Transverse colon (tissue), 4 donors: Measurements from ENCODE around the gene CTSF. TPM values are rescaled to one million over a fixed set of nuclear protein-coding genes. Genes with fewer than 3 reads are reported as not detected.
"Not testable (repeated sequence)": the region's sequence is repeated elsewhere in the genome, so short reads cannot be mapped to it uniquely, and the experiment has no call there.

Experiments
- DNase-seq: peaks from one replicate; pipeline ENCODE4 v3.0.0-alpha.2; 2019
- H3K27ac ChIP-seq, 4 donors: fragments of 200-600 bp; sonication (generic); 2 replicates each; pipeline ENCODE4 v1.5.1; 2016 to 2018; ENCODE audit warnings: inconsistent platforms in 4 of 4
- H3K27me3 ChIP-seq: fragments of 200-600 bp; sonication (generic); 2 replicates; pipeline ENCODE4 v1.5.1; 2017; ENCODE audit warnings: inconsistent platforms
- H3K36me3 ChIP-seq, 4 donors: fragments of 200-600 bp; sonication (generic); 2 replicates each; pipeline ENCODE4 v1.5.1; 2017 to 2019; ENCODE audit warnings: inconsistent platforms in 4 of 4
- H3K4me1 ChIP-seq, 4 donors: fragments of 200-600 bp; sonication (generic); 2 replicates each; pipeline ENCODE4 v1.5.1; 2017 to 2020; ENCODE audit warnings: inconsistent platforms in 4 of 4
- H3K4me3 ChIP-seq, 4 donors: fragments of 200-600 bp; sonication (generic); 1 replicate in 1 of 4; 2 replicates in 3 of 4; pipeline versions ENCODE4 v1.5.1 to v1.6.1; 2017 to 2019; ENCODE audit warnings: inconsistent platforms in 4 of 4
- H3K9me3 ChIP-seq, 2 donors: fragments of 200-600 bp; sonication (generic); 2 replicates each; pipeline ENCODE4 v1.5.1; 2017 to 2019; ENCODE audit warnings: inconsistent platforms in 2 of 2
- EP300 ChIP-seq: sonication (generic); formaldehyde crosslinking; IDR thresholded peaks from one replicate; pipeline ENCODE4 v1.6.1; 2017; ENCODE audit warnings: antibody characterized with exemption, low read depth
- POLR2A ChIP-seq: fragments of 450-650 bp; IDR thresholded peaks from one replicate; pipeline ENCODE4 v1.6.1; 2016; ENCODE audit warnings: antibody characterized with exemption, mild to moderate bottlenecking, moderate library complexity
- POLR2AphosphoS5 ChIP-seq, 3 donors: sonication (generic); formaldehyde crosslinking; IDR thresholded peaks; one replicate each; pipeline ENCODE4 v1.6.1; 2016; ENCODE audit warnings: antibody characterized with exemption in 3 of 3
- WGBS, 2 donors: methylation state at CpG; one replicate each; pipeline ENCODE4 v1.1.5; 2018; ENCODE audit warnings: low coverage in 1 of 2; 5-methylcytosine and 5-hydroxymethylcytosine counted together
- in situ Hi-C, 4 donors: fragments of 200-750 bp; cut with MboI; loops; one replicate each; pipeline versions ENCODE4 v1.15.0 to v1.15.1; 2017; ENCODE audit warnings: low sequenced_read_pairs in 3 of 4, low pct_ligation_motif_present in 1 of 4, low pct_unique_long_range_greater_than_20kb in 1 of 4
- intact Hi-C: fragments of 100-400 bp; cut with DNase I; formaldehyde crosslinking; loops from one replicate; pipeline ENCODE4 v1.15.1; 2023; ENCODE audit warnings: low total_unique reads
- total RNA-seq, 4 donors: library from RNA; depleted of rRNA; stranded (reverse); fragments of >200 nt; gene quantifications; one replicate each; pipeline ENCODE4 v1.1.0, GENCODE V29; 2016
- TF ChIP-seq, protein P1 (sequence below), 5 experiments: fragments of 200-600 bp in 3 of 5; fragments of 450-650 bp in 2 of 5; sonication (generic) in 3 of 5; IDR thresholded peaks; 1 replicate in 2 of 5; 2 replicates in 3 of 5; pipeline ENCODE4 v1.5.1; 2016 to 2017; ENCODE audit warnings: antibody characterized with exemption in 5 of 5, inconsistent platforms in 3 of 5, mild to moderate bottlenecking in 2 of 5, moderate library complexity in 1 of 5

The CTSF gene
- total RNA-seq, 4 donors from 2014 or later, result 23.5 to 80.6 (median 39.0) TPM

- peak within 1 kb of the TSS; percentile 78 to 88 (median 86) for H3K27ac ChIP-seq
- H3K4me1 ChIP-seq, result peaks cover 6 to 30% (median 19%) of the 10 kb centered on the region in 4 donors
- TF ChIP-seq EP300 (no peak), POLR2AphosphoS5 (IDR thresholded peaks at IDR 0.05) (no peak), POLR2A (no peak)
- TF ChIP-seq, protein P1, sequence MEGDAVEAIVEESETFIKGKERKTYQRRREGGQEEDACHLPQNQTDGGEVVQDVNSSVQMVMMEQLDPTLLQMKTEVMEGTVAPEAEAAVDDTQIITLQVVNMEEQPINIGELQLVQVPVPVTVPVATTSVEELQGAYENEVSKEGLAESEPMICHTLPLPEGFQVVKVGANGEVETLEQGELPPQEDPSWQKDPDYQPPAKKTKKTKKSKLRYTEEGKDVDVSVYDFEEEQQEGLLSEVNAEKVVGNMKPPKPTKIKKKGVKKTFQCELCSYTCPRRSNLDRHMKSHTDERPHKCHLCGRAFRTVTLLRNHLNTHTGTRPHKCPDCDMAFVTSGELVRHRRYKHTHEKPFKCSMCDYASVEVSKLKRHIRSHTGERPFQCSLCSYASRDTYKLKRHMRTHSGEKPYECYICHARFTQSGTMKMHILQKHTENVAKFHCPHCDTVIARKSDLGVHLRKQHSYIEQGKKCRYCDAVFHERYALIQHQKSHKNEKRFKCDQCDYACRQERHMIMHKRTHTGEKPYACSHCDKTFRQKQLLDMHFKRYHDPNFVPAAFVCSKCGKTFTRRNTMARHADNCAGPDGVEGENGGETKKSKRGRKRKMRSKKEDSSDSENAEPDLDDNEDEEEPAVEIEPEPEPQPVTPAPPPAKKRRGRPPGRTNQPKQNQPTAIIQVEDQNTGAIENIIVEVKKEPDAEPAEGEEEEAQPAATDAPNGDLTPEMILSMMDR (IDR thresholded peaks at IDR 0.05), result no peak
- in situ Hi-C loops, result no loop called here
- peak within 1 kb of the TSS; percentile 48 to 92 (median 76) for H3K4me3 ChIP-seq
- H3K36me3 ChIP-seq, result no peaks in the 10 kb centered on the region
- intact Hi-C loops, result no loop called here
- peaks cover 11% of the 10 kb centered on the region for H3K27me3 ChIP-seq
- no peaks in the 10 kb centered on the region for H3K9me3 ChIP-seq
- DNase-seq, result peak; percentile 40
- 9% methylated on average over 30 of the region's 37 CpGs; no CpG with 5 or more reads in 1 of the 2 donors for WGBS, 2 donors
Measured at GRCh38 chr11:66546368-66546965, 21.9 kb downstream of the CTSF start, which contains the start of gene ACTN3. Gene ACTN3, plus strand, starts transcription at chr11:66546903. Its CDS starts 35 bp downstream, at chr11:66546938.

GRCh38 chr11:66545701-66546367 is 22.6 kb downstream of the CTSF start, which contains the start of gene ZDHHC24:
Gene ZDHHC24, minus strand, starts transcription at chr11:66546048. Its CDS starts 45 bp downstream, at chr11:66546003.
- H3K27ac ChIP-seq, result peak within 1 kb of the TSS; percentile 78 to 88 (median 86)
- WGBS, 2 donors, result 0% methylated on average over 20 of the region's 71 CpGs; no CpG with 5 or more reads in 1 of the 2 donors
- DNase-seq, result peak; percentile 97
- H3K4me1 ChIP-seq, result peaks cover 6 to 30% (median 19%) of the 10 kb centered on the region in 4 donors
- in situ Hi-C loops, result no loop called here
- H3K9me3 ChIP-seq, result no peaks in the 10 kb centered on the region
- H3K4me3 ChIP-seq, result peak within 1 kb of the TSS; percentile 48 to 92 (median 76)
- TF ChIP-seq POLR2AphosphoS5 (IDR thresholded peaks at IDR 0.05) (peak; percentile 39 to 85 (median 69)), POLR2A (peak; percentile 60), EP300 (no peak)
- TF ChIP-seq, protein P1 (IDR thresholded peaks at IDR 0.05), result no peak
- no peaks in the 10 kb centered on the region for H3K36me3 ChIP-seq
- H3K27me3 ChIP-seq, result peaks cover 11% of the 10 kb centered on the region
- intact Hi-C loops, result no loop called here

DNA sequence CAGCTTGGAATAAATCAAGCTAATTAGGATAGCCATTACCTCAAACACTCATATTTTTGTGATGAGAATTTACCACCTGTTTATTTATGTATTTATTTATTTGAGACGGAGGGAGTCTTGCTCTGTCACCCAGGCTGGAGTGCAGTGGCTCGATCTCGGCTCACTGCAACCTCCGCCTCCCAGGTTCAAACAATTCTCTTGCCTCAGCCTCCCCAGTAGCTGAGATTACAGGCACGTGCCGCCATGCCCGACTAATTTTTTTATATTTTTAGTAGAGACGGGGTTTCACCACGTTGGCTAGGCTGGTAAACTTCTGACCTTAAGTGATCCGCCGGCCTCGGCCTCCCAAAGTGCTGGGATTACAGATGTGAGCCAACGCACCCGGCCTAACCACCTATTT is 23.5 kb downstream of the CTSF start:
- DNase-seq, H3K36me3 ChIP-seq, H3K9me3 ChIP-seq, in situ Hi-C loops, intact Hi-C loops: not testable (repeated sequence)
- Histone ChIP-seq H3K4me3 (peak overlapping the region in 2 of 4 donors; percentile 86 to 92), H3K4me1 (peaks cover 6 to 30% (median 19%) of the 10 kb centered on the region in 4 donors), H3K27me3 (peaks cover 11% of the 10 kb centered on the region), H3K27ac (peak overlapping the region in 3 of 4 donors; percentile 85 to 88 (median 86))
- 58 to 61% methylated on average over 10 to 14 of the region's 14 CpGs for WGBS, 2 donors

- Histone ChIP-seq H3K36me3 (no peaks in the 10 kb centered on the region), H3K27me3 (peaks cover 11% of the 10 kb centered on the region), H3K9me3 (no peaks in the 10 kb centered on the region), H3K4me3 (no peak overlapping the region), H3K4me1 (peaks cover 6 to 30% (median 19%) of the 10 kb centered on the region in 4 donors), H3K27ac (peak overlapping the region in 1 of 4 donors; percentile 20)
- 66 to 71% methylated on average over 2 to 10 of the region's 26 CpGs for WGBS, 2 donors
- DNase-seq, result peak; percentile 60
- intact Hi-C loops, result no loop called here
- no peak for TF ChIP-seq POLR2AphosphoS5 (IDR thresholded peaks at IDR 0.05)
- no peak for TF ChIP-seq EP300
- TF ChIP-seq, protein P1 (IDR thresholded peaks at IDR 0.05), result peak in 2 of 5 experiments; percentile 13 to 20
- TF ChIP-seq POLR2A, result no peak
- in situ Hi-C loops, result no loop called here
Measured at GRCh38 chr11:66543263-66544107, 24.9 kb downstream of the CTSF start.
